Spleen (tissue), 11 donors: ENCODE measurements around the gene ITPR1. TPM values are rescaled to one million over a fixed set of nuclear protein-coding genes. Genes with fewer than 3 reads are reported as not detected.
A peak's percentile ranks its signal among the peaks of the same experiment; 100 is the strongest.

Source experiments
- DNase-seq: peaks from one replicate; pipeline ENCODE4 v3.0.0-alpha.2; 2020
- H3K27ac ChIP-seq, 8 donors: fragments of 200-600 bp; sonication (generic) in 7 of 8; 1 replicate in 4 of 8; 2 replicates in 4 of 8; pipeline versions ENCODE4 v1.5.0 to v1.8.0; 2016 to 2021; ENCODE audit warnings: inconsistent platforms in 4 of 8, mild to moderate bottlenecking in 4 of 8, moderate library complexity in 1 of 8
- H3K27me3 ChIP-seq, 7 donors: fragments of 200-600 bp; sonication (generic) in 6 of 7; replicated peaks in 1 of 7; 1 replicate in 4 of 7; 2 replicates in 3 of 7; pipeline versions ENCODE4 v1.5.0 to v1.8.0; 2016 to 2021; ENCODE audit warnings: inconsistent platforms in 3 of 7, mild to moderate bottlenecking in 1 of 7
- H3K36me3 ChIP-seq, 6 donors: fragments of 200-600 bp; sonication (generic) in 5 of 6; 1 replicate in 4 of 6; 2 replicates in 2 of 6; pipeline versions ENCODE4 v1.5.0 to v1.8.0; 2016 to 2021; ENCODE audit warnings: inconsistent platforms in 2 of 6
- H3K4me1 ChIP-seq, 6 donors: fragments of 200-600 bp; sonication (generic) in 5 of 6; 1 replicate in 3 of 6; 2 replicates in 3 of 6; pipeline versions ENCODE4 v1.5.0 to v1.8.0; 2016 to 2021; ENCODE audit warnings: inconsistent platforms in 3 of 6
- H3K4me3 ChIP-seq, 8 donors: fragments of 200-600 bp; sonication (generic) in 7 of 8; 1 replicate in 4 of 8; 2 replicates in 4 of 8; pipeline versions ENCODE4 v1.5.0 to v1.8.0; 2016 to 2021; ENCODE audit warnings: inconsistent platforms in 4 of 8, mild to moderate bottlenecking in 4 of 8, moderate library complexity in 2 of 8
- H3K9me3 ChIP-seq, 8 donors: fragments of 200-600 bp; sonication (generic) in 7 of 8; 1 replicate in 4 of 8; 2 replicates in 4 of 8; pipeline versions ENCODE4 v1.5.0 to v1.8.0; 2016 to 2021; ENCODE audit warnings: inconsistent platforms in 4 of 8
- CTCF ChIP-seq, 11 experiments: fragments of 200-600 bp in 7 of 11; fragments of 450-650 bp in 4 of 11; sonication (generic) in 4 of 11; IDR thresholded peaks in 8 of 11; conservative IDR thresholded peaks in 3 of 11; 1 replicate in 7 of 11; 2 replicates in 4 of 11; pipeline versions ENCODE4 v1.4.0 to v1.8.0; 2016 to 2021; ENCODE audit warnings: antibody characterized with exemption in 11 of 11, inconsistent platforms in 4 of 11, mild to moderate bottlenecking in 1 of 11
- POLR2A ChIP-seq, 3 donors: fragments of 450-650 bp; IDR thresholded peaks; one replicate each; pipeline ENCODE4 v1.5.1; 2017; ENCODE audit warnings: antibody characterized with exemption in 3 of 3, mild to moderate bottlenecking in 1 of 3
- POLR2AphosphoS5 ChIP-seq, 3 donors: sonication (generic); formaldehyde crosslinking; IDR thresholded peaks; one replicate each; pipeline ENCODE4 v1.5.1; 2017; ENCODE audit warnings: antibody characterized with exemption in 3 of 3
- WGBS, 5 donors: extraction: QIAGEN DNeasy Blood & Tissue Kit in 3 of 5; methylation state at CpG; one replicate each; pipeline versions ENCODE4 v1.1.5 to v1.1.7; 2013 to 2018; 5-methylcytosine and 5-hydroxymethylcytosine counted together
- intact Hi-C: fragments of 100-400 bp; cut with DNase I; formaldehyde crosslinking; loops from one replicate; pipeline ENCODE4 v1.15.0; 2023; ENCODE audit warnings: low total_unique reads
- polyA plus RNA-seq, 3 donors: library from polyadenylated mRNA; stranded (reverse); fragments of 200-250 nt; gene quantifications; one replicate each; pipeline ENCODE4 v1.2.1, GENCODE V29; 2013
- total RNA-seq, 7 donors: library from RNA; depleted of rRNA in 3 of 7; stranded (reverse); fragments of >200 nt in 3 of 7; fragmentation: NEBNext Ultra II Directional in 4 of 7; extraction: Animal tissue kit (Norgen Biotek cat#: 25700) in 4 of 7; gene quantifications; one replicate each; pipeline versions ENCODE4 v1.1.0 to v1.2.1, GENCODE V29; 2016 to 2021
- donor health status: healthy with polysubstance abuse.
- donor health status: DM: no; HTN: no; CAD: no; lungs with moderate emphysema.
- donor health status: DM: no; HTN: no; CAD: no.
- donor health status: Bipolar disorder and iron deficiency.
- donor health status: healthy.
- donor health status: DM: no; HTN: no; CAD: no.
- donor health status: DM: yes; HTN: yes; CAD: no.

The ITPR1 gene
- total and polyA plus RNA-seq, 10 donors: 17.5 to 194 (median 129) TPM

GRCh38 chr3:4828279-4829030, 335.3 kb downstream of the ITPR1 start:
- Histone ChIP-seq H3K4me3 (no peak overlapping the region), H3K27ac (peak overlapping the region in 4 of 8 donors; percentile 40 to 89 (median 57)), H3K4me1 (peaks cover 42 to 98% (median 77%) of the 10 kb centered on the region in 6 donors), H3K9me3 (no peaks in the 10 kb centered on the region), H3K36me3 (peaks cover 0 to 54% (median 2%) of the 10 kb centered on the region in 6 donors), H3K27me3 (no peaks in the 10 kb centered on the region)
- no peak for DNase-seq
- intact Hi-C loops: loop anchor here (5.0 kb wide), 1 partner anchor 154 kb away; no protein-coding TSS in a partner anchor
- no peak for TF ChIP-seq POLR2A (IDR thresholded peaks at IDR 0.05)
- TF ChIP-seq POLR2AphosphoS5 (IDR thresholded peaks at IDR 0.05): peak in 1 of 3 donors; percentile 22
- WGBS, 5 donors: 58 to 88% (median 69%) methylated on average over 10 of the region's 10 CpGs

- no peak for TF ChIP-seq POLR2AphosphoS5 (IDR thresholded peaks at IDR 0.05)
- no peak for TF ChIP-seq POLR2A (IDR thresholded peaks at IDR 0.05)
- TF ChIP-seq CTCF (IDR thresholded peaks at IDR 0.05 in 8 of 11, conservative IDR thresholded peaks at IDR 0.05 in 3 of 11): no peak
- no peak for DNase-seq
- WGBS, 5 donors: 71 to 84% (median 78%) methylated on average over 1 of the region's 1 CpG
- peak overlapping the region in 3 of 8 donors; percentile 59 to 89 (median 83) for H3K27ac ChIP-seq
- peaks cover 42 to 100% (median 82%) of the 10 kb centered on the region in 6 donors for H3K4me1 ChIP-seq
- H3K27me3 ChIP-seq: no peaks in the 10 kb centered on the region
- peaks cover 0 to 54% (median under 1%) of the 10 kb centered on the region in 6 donors for H3K36me3 ChIP-seq
- no peak overlapping the region for H3K4me3 ChIP-seq
- no peaks in the 10 kb centered on the region for H3K9me3 ChIP-seq
- intact Hi-C loops: loop anchor here (5.0 kb wide), 1 partner anchor 153 kb away; no protein-coding TSS in a partner anchor
Observed at GRCh38 chr3:4829031-4829394, 335.9 kb downstream of the ITPR1 start.

GRCh38 chr3:4830586-4830914, 337.4 kb downstream of the ITPR1 start:
- Histone ChIP-seq H3K4me3 (peak overlapping the region in 1 of 8 donors; percentile 49), H3K36me3 (peaks cover 0 to 52% (median 0%) of the 10 kb centered on the region in 6 donors), H3K27me3 (no peaks in the 10 kb centered on the region), H3K4me1 (peaks cover 39 to 100% (median 83%) of the 10 kb centered on the region in 6 donors), H3K9me3 (no peaks in the 10 kb centered on the region), H3K27ac (peak overlapping the region; percentile 46 to 89 (median 78))
- no peak for TF ChIP-seq POLR2A (IDR thresholded peaks at IDR 0.05)
- TF ChIP-seq CTCF (IDR thresholded peaks at IDR 0.05 in 8 of 11, conservative IDR thresholded peaks at IDR 0.05 in 3 of 11): no peak
- no peak for TF ChIP-seq POLR2AphosphoS5 (IDR thresholded peaks at IDR 0.05)
- intact Hi-C loops: no loop called here
- WGBS, 5 donors: 68 to 78% (median 74%) methylated on average over 5 of the region's 5 CpGs
- no peak for DNase-seq

- intact Hi-C loops: no loop called here
- H3K4me1 ChIP-seq: peaks cover 29 to 97% (median 74%) of the 10 kb centered on the region in 6 donors
- H3K4me3 ChIP-seq: peak overlapping the region in 2 of 8 donors; percentile 13 to 49
- no peaks in the 10 kb centered on the region for H3K27me3 ChIP-seq
- H3K27ac ChIP-seq: peak overlapping the region; percentile 8 to 89 (median 78)
- no peak for TF ChIP-seq CTCF (IDR thresholded peaks at IDR 0.05 in 8 of 11, conservative IDR thresholded peaks at IDR 0.05 in 3 of 11)
- TF ChIP-seq POLR2A (IDR thresholded peaks at IDR 0.05): no peak
- TF ChIP-seq POLR2AphosphoS5 (IDR thresholded peaks at IDR 0.05): no peak
- H3K9me3 ChIP-seq: no peaks in the 10 kb centered on the region
- WGBS, 5 donors: 29 to 42% (median 32%) methylated on average over 4 of the region's 4 CpGs
- no peak for DNase-seq
- H3K36me3 ChIP-seq: peaks cover 0 to 61% (median 2%) of the 10 kb centered on the region in 6 donors
Observed at GRCh38 chr3:4831580-4831950, 338.4 kb downstream of the ITPR1 start.
